Osteoblast (primary cell): ENCODE results near the gene ACOT7. TPM values are rescaled to one million over a fixed set of nuclear protein-coding genes. Genes with fewer than 3 reads are reported as not detected.
A peak's percentile ranks its signal among the peaks of the same experiment; 100 is the strongest.

Source experiments
- DNase-seq: peaks from one replicate; pipeline ENCODE4 v3.0.0; 2011; ENCODE audit warnings: low spot score, mixed read lengths; ENCODE audit not compliant: insufficient read length; ENCODE audit errors: missing footprints
- H2AFZ ChIP-seq: 2 replicates; pipeline ENCODE4 v1.6.0; 2011; ENCODE audit warnings: mild to moderate bottlenecking, low read length
- H3K27ac ChIP-seq: 2 replicates; pipeline ENCODE4 v1.5.1; 2011; ENCODE audit warnings: mild to moderate bottlenecking, low read depth, low read length, moderate library complexity
- H3K27me3 ChIP-seq: 2 replicates; pipeline ENCODE4 v1.6.0; 2012; ENCODE audit warnings: mild to moderate bottlenecking, control low read depth, inconsistent platforms, low read length, moderate library complexity; ENCODE audit not compliant: insufficient read depth
- H3K36me3 ChIP-seq: 2 replicates; pipeline ENCODE4 v1.5.1; 2011; ENCODE audit warnings: mild to moderate bottlenecking, low read length, control low read depth, moderate library complexity; ENCODE audit not compliant: insufficient read depth
- H3K4me1 ChIP-seq: 2 replicates; pipeline ENCODE4 v1.5.1; 2011; ENCODE audit warnings: mild to moderate bottlenecking, low read length, control low read depth, moderate library complexity; ENCODE audit not compliant: insufficient read depth
- H3K4me2 ChIP-seq: 2 replicates; pipeline ENCODE4 v1.6.0; 2011; ENCODE audit warnings: mild to moderate bottlenecking, low read length; ENCODE audit not compliant: insufficient read depth
- H3K4me3 ChIP-seq: fragments of 200-600 bp; sonication (generic); 3 replicates; pipeline ENCODE4 v1.5.1; 2012; ENCODE audit warnings: mild to moderate bottlenecking, low read length, inconsistent platforms; ENCODE audit not compliant: insufficient read depth
- H3K79me2 ChIP-seq: 2 replicates; pipeline ENCODE4 v1.6.0; 2012; ENCODE audit warnings: mild to moderate bottlenecking, low read length, control low read depth, inconsistent platforms; ENCODE audit not compliant: insufficient read depth
- H3K9me3 ChIP-seq: 2 replicates; pipeline ENCODE4 v1.5.1; 2011; ENCODE audit warnings: low read depth, low read length, control low read depth
- H4K20me1 ChIP-seq: 2 replicates; pipeline ENCODE4 v1.6.0; 2012; ENCODE audit warnings: mild to moderate bottlenecking, low read length, control low read depth; ENCODE audit not compliant: insufficient read depth
- total RNA-seq: library from RNA; depleted of rRNA; stranded (reverse); fragments of >200 nt; gene quantifications from 2 replicates; pipeline ENCODE4 v1.2.3, GENCODE V29; 2012
- TF ChIP-seq, protein P1 (sequence below): IDR thresholded peaks from 2 replicates; pipeline ENCODE4 v1.5.1; 2011; ENCODE audit warnings: mild to moderate bottlenecking, low read depth, low read length, moderate library complexity; ENCODE audit errors: extremely low read depth

The ACOT7 gene
- total RNA-seq, 1 donor = 10.9 TPM

- H3K4me3 ChIP-seq = no peak overlapping the region
- peaks cover 14% of the 10 kb centered on the region for H3K79me2 ChIP-seq
- H3K9me3 ChIP-seq = no peaks in the 10 kb centered on the region
- H3K27me3 ChIP-seq = peaks cover 52% of the 10 kb centered on the region
- H3K4me2 ChIP-seq = no peak overlapping the region
- no peak overlapping the region for H3K27ac ChIP-seq
- H4K20me1 ChIP-seq = peaks cover 2% of the 10 kb centered on the region
- DNase-seq = peak; percentile 47
- H3K36me3 ChIP-seq = no peaks in the 10 kb centered on the region
- H3K4me1 ChIP-seq = peaks cover 10% of the 10 kb centered on the region
- TF ChIP-seq, protein P1, sequence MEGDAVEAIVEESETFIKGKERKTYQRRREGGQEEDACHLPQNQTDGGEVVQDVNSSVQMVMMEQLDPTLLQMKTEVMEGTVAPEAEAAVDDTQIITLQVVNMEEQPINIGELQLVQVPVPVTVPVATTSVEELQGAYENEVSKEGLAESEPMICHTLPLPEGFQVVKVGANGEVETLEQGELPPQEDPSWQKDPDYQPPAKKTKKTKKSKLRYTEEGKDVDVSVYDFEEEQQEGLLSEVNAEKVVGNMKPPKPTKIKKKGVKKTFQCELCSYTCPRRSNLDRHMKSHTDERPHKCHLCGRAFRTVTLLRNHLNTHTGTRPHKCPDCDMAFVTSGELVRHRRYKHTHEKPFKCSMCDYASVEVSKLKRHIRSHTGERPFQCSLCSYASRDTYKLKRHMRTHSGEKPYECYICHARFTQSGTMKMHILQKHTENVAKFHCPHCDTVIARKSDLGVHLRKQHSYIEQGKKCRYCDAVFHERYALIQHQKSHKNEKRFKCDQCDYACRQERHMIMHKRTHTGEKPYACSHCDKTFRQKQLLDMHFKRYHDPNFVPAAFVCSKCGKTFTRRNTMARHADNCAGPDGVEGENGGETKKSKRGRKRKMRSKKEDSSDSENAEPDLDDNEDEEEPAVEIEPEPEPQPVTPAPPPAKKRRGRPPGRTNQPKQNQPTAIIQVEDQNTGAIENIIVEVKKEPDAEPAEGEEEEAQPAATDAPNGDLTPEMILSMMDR = no peak
- no peak overlapping the region for H2AFZ ChIP-seq
Measured at GRCh38 chr1:6239213-6239752, 154.3 kb downstream of the ACOT7 start.

DNA sequence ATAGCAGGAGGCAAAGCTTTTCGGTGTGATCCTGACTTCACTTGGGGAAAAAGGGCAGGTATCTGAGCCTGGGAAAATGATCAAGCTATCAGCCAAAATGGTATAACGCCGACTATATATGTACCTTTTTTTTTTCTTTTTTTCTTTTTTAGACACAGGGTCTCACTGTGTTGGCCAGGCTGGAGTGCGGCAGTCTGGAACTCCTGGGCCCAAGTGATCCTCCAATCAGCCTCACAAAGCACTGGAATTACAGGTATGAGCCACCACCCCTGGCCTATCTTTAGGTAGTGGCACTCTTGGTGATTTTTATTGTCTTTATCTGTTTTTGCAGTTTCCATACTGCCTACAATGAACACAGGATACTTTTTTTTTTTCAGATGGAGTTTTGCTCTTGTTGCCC, 156.5 kb downstream of the ACOT7 start:
- H3K79me2 ChIP-seq = peaks cover 23% of the 10 kb centered on the region
- H4K20me1 ChIP-seq = peaks cover 3% of the 10 kb centered on the region
- TF ChIP-seq, protein P1 = no peak
- peaks cover 14% of the 10 kb centered on the region for H3K36me3 ChIP-seq
- no peak overlapping the region for H3K4me3 ChIP-seq
- DNase-seq = no peak
- no peak overlapping the region for H2AFZ ChIP-seq
- H3K9me3 ChIP-seq = no peaks in the 10 kb centered on the region
- H3K4me1 ChIP-seq = peaks cover 12% of the 10 kb centered on the region
- no peak overlapping the region for H3K27ac ChIP-seq
- H3K4me2 ChIP-seq = no peak overlapping the region
- H3K27me3 ChIP-seq = peaks cover 34% of the 10 kb centered on the region

- peaks cover 12% of the 10 kb centered on the region for H3K4me1 ChIP-seq
- H2AFZ ChIP-seq = peak overlapping the region; percentile 57
- no peak for DNase-seq
- peak overlapping the region; percentile 86 for H3K4me3 ChIP-seq
- H3K36me3 ChIP-seq = peaks cover 29% of the 10 kb centered on the region
- peak overlapping the region; percentile 97 for H3K4me2 ChIP-seq
- TF ChIP-seq, protein P1 = no peak
- peak overlapping the region; percentile 75 for H3K27ac ChIP-seq
- peaks cover 16% of the 10 kb centered on the region for H3K27me3 ChIP-seq
- peaks cover 3% of the 10 kb centered on the region for H4K20me1 ChIP-seq
- no peaks in the 10 kb centered on the region for H3K9me3 ChIP-seq
- H3K79me2 ChIP-seq = peaks cover 23% of the 10 kb centered on the region
Measured at GRCh38 chr1:6235296-6235677, 158.3 kb downstream of the ACOT7 start.

DNA sequence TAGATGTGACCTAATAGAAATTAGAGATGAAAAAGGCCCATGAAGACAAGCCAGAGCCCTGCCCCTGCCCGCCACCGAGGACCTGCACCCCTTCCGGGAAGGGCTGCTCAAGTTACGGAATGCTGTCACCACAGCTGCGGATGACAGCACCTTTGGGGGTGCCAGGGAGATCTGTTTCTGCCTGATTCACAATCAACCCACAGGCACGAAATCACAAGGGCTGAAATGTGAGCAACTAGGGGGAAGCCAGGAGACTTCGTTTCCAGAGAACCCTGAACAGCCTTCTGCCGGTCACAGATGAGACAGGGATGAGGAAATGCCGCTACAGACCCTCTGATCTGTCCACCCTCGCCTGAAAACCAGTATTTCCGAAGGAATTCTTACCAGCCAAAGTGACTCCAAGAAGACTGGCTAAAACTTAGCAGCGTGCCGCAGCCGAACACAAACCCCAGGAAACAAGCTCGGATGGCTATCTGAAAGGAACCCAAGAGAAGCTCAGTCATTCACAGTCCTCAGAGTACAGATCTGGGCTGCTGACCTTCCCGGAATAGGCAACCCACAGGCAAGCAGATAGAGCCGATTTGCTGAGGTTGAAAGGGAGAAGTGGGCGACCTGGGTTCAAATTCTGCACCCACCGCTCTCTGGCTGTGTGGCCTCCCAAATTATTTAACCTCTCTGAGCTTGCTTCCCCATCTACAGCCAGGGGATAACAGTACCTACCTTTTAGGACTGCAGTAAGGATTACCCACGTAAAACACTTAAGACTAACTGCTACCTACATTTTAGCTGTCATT, 158.9 kb downstream of the ACOT7 start:
- Histone ChIP-seq H3K27ac (peak overlapping the region; percentile 75), H3K36me3 (peaks cover 33% of the 10 kb centered on the region), H2AFZ (peak overlapping the region; percentile 57), H3K4me2 (peak overlapping the region; percentile 97), H3K4me3 (peak overlapping the region; percentile 86), H3K4me1 (peaks cover 12% of the 10 kb centered on the region), H3K79me2 (peaks cover 23% of the 10 kb centered on the region), H3K27me3 (peaks cover 11% of the 10 kb centered on the region), H3K9me3 (no peaks in the 10 kb centered on the region), H4K20me1 (peaks cover 3% of the 10 kb centered on the region)
- DNase-seq = peak; percentile 89
- TF ChIP-seq, protein P1 = no peak
